HG03097 (cell line): ENCODE results near the gene DDX20.
A peak's percentile ranks its signal among the peaks of the same experiment; 100 is the strongest.

Experiments used
- ATAC-seq: cut with Tn5 transposase; IDR thresholded peaks from one replicate; pipeline ENCODE4 v1.9.1; 2021; ENCODE audit not compliant: unreplicated experiment, low FRiP score

DDX20 gene, protein sequence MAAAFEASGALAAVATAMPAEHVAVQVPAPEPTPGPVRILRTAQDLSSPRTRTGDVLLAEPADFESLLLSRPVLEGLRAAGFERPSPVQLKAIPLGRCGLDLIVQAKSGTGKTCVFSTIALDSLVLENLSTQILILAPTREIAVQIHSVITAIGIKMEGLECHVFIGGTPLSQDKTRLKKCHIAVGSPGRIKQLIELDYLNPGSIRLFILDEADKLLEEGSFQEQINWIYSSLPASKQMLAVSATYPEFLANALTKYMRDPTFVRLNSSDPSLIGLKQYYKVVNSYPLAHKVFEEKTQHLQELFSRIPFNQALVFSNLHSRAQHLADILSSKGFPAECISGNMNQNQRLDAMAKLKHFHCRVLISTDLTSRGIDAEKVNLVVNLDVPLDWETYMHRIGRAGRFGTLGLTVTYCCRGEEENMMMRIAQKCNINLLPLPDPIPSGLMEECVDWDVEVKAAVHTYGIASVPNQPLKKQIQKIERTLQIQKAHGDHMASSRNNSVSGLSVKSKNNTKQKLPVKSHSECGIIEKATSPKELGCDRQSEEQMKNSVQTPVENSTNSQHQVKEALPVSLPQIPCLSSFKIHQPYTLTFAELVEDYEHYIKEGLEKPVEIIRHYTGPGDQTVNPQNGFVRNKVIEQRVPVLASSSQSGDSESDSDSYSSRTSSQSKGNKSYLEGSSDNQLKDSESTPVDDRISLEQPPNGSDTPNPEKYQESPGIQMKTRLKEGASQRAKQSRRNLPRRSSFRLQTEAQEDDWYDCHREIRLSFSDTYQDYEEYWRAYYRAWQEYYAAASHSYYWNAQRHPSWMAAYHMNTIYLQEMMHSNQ

DNA sequence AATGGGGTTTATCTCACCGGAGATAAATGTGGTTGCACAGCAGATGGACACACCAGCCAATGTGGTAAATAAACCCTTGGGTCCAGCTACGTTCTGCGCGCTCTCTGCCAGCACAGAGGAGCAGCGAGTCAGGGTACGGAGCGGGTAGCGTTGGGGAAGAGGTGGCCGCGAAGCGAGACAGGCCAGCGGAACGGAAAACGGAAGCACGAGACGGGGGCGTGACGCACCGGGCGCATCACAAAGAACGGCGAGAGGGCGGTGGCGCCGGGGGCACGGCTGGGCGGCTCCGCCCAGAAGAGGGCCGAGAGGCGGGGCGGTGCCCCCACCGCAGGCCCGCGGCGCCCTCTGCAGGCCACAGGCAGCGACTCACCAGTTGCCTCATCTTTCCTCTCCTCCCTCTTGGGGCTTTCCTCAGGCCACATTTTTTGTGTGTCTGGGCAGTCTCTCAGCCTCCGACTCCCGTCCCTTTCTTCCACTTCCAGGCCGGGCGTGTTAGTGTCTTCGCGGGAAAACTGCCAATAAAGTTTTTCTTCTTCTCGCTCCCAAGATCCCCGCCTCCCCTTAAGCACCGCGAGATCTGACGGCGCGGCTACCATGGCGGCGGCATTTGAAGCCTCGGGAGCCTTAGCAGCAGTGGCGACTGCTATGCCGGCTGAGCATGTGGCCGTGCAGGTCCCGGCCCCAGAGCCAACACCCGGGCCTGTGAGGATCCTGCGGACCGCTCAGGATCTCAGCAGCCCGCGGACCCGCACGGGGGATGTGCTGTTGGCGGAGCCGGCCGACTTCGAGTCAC lies at the start of gene DDX20:
Gene DDX20 (plus strand): TSS at position 571 of the 793 bp plus-strand sequence. CDS start 24 bp downstream, at position 595.
- ATAC-seq = peak; percentile 86

DNA sequence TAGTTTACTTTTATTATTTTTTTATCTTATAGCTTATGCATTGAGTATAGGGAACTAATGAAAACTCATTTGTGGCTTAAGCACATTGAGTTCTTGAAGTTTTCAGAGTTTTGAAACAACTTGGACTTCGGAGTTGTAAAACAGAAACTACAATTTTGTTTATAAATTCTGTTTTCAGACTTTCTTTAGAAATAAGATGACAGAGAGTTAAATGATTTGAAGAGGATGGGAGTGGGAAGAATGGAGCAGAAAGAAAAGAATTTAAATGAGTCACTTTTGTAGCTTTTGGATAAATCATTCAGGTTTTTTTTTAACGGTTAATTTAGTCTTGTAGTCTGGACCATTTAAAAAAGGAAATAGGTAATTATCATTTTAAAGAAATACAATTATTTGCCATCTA lies 48.8 kb upstream of the DDX20 start:
- ATAC-seq = no peak

DNA sequence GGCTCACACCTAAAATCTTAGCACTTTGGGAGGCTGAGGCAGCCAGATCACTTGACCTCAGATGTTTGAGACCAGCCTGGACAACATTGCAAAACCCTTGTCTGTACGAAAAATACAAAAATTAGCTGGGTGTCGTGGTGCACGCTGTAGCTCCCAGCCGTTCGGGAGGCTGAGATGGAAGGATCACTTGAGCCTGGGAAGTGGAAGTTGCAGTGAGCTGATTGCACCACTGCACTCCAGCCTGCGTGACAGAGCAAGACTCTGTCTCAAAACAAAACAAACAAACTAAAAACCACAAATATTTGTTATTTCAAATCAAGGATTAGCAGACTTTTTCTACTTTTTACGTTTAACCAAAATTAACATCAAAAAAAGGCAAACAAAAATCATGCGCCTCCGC lies 47.8 kb upstream of the DDX20 start:
- no peak for ATAC-seq

DNA sequence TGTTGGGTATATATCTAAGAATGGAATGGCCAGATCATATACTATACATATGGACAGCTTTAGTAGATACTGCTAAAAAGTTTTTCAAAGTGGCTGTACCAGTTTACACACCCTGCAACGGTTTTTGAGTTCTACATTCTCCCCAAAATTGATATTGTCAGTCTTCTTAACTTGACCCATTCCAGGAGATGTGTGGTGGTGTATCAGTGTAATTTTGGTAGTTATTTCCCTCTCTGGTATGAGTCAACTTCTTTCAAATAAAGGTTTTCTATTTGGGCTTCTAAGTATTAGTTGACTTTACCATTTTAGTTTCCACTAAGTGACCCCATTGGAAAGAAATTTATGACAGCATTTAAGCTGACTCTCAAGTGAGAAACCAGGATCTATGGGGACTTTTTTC lies 45.7 kb upstream of the DDX20 start:
- ATAC-seq = no peak

DNA sequence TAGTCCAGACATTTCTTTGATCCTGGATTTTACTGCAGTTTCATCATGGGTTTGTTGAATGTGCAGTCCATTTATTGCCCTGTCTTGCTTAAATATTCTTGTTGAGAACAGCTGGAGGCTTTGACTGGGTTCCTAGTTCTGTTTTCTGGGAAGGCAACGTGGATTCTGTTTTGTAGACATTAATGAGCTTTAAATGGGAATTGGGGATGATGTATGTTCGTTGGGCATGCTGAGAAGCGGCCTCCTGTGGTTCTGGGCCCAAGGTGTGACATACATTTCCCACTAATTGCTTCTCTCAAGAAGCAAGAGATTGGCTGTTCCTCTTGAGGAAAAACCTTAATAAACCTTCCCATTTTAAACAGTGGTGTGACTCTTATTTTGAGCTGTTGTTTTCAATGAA lies 39.4 kb upstream of the DDX20 start:
- ATAC-seq = no peak

DNA sequence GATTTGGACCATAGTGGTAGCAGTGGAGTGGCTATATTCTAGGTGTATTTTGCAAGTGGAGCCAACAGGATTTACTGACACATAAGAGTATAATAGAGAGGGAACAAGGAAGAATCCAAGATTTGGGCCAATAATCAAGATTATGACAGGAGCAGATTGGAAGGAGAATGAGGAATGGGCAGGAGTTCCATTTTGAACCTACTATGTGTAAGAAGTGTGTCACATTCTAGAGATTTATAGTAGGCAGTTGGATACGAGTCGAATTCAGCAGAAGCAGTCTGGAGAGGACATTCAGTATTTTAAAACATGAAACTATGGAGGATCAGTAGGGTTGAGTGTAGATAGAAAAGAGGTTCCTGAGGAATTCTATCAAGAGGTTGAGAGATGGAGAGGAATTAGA lies 38.3 kb upstream of the DDX20 start:
- no peak for ATAC-seq

DNA sequence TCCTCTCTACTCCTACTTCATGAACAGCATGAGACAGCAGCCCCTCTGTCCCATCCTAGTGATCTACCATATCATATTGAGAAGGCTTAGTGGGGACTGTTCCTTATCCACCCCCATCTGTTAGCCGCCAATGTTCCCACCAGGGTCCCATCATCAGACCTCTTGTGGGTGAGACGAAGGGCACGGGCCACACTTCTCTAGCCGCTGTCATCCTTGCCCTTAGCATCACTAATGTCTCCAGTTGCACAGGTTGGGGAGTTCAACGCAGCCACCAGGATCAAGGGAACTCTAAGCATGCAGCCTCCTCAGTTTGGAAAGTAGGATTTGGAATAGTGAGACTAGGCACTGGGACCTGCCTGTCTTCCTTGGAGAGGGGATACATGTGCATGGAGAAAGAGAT lies 36.6 kb upstream of the DDX20 start:
- ATAC-seq = no peak

DNA sequence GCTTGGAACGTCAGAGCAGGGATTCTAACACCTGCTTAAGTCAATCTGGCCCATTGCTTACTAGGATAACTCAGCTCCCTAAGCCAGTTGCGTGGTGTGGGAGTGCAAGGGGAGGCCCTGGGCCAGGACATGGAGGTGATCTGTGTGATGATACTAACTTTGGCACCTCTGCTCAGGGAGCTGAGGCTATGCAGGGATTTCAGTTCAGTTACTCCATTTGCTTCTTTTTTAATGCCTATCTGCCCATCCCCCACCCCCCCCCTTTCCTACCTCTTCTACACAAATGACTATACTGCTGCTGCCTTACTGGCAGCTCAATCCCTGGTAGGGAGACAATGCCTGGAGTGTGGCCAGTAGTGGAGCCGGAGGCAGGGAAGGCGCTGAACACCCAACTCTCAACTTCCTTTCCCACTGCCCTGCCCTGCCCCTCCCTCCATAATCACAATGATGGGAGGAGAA lies 36.0 kb upstream of the DDX20 start:
- no peak for ATAC-seq

DNA sequence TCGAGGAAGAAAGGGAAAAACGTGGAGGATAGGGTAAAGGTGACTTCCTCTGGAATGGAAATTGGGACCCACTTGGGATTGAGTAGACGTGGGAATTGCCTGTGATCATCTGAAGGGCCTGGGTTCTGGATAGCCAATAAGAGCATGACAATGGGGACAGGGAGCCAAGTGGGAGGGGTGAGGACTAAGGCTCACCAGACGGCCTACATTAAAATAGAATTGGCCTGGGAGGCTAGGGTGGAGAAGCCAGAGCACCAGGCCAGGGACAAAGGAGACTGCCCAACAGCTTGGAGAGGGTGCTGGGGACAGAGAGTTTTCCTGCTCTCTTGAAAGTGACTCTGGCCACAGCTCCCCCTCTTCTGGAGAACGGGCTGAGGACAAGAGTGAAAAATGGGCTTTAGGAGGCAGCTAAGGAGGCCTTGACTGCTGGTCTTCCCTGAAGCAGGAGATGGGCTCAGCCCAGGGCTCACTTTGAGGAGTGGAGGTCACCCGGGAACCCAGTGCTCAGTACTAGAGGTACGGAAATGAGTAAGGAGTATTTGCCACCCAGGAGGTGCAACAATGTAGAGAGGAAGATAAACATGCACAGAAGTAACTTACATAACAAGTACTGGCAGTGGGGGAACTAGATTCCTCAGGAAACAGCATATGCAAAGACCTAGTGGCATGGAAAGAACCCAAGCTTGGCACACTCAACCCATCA lies 35.3 kb upstream of the DDX20 start:
- ATAC-seq = no peak

DNA sequence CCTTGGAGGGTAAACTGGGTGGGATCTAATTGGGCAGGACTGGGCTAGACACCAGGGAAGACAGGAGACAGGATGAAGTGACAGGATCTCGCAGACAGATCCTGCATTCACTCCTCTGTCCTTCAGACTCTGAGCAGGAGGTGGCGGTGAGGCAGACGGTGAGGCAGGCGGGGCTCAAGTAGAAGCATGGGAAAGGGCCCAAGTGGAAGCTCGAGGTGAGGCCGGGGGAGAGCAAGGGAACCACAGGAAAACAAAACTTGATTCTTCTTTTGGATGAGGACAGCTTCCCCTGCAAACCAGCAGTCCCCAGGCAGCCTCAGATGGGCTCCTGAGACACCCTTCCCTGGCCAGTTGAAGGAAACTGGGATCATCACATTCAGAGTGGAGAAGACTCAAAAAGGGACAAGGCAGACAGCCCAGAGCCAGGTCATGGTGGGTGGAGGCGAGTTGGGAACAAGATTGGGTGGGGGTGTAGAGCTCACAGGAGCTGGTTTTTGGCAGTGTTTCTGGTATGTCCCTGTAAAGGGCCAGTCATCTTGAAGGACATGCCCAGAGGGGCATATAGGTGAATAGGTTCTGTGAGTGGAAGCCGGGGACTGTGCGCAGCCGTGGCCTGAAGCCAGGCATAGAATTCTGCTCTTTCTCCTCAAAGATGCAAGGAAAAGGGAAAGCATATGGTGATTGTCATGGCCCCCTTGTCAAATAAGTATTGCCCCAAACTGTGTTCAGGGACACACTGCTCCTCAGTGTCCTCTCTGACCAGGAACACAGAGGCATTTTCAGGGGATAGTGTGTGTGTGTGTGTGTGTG lies 34.5 kb upstream of the DDX20 start:
- no peak for ATAC-seq

DNA sequence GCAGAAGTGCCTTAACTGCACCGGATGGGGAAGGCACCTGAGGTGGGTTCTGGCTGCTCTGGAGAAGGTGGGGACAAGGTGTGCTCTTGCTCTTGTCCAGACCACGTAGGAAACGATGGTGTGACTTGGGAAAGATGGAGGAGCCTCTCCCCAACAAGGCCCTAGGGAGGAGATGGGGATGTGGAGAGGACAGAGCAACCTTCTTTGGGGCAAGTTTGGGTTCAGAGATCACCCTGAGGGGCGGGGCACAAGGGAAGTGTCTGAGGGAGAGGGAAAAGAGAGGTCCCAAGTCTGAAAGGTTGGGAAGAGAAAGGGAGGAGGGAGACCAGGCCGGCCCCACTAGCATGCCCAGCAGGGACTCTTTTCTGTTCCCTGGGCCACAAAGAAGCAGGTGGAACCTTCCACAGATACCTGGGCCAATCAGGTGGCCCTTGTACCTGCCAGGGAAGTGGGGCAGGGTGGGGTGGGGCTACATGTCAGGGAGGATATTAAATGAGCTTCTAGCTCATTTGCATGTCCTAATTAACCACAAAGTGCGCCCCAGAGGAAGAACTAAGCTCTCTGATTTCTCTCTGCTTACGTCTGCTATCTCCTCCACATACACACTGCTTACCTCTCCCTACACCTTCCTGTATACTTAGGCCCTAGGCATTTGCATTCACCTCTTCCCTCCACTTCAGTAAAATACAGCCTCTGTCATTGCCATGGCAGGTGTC lies 32.5 kb upstream of the DDX20 start:
- no peak for ATAC-seq

DNA sequence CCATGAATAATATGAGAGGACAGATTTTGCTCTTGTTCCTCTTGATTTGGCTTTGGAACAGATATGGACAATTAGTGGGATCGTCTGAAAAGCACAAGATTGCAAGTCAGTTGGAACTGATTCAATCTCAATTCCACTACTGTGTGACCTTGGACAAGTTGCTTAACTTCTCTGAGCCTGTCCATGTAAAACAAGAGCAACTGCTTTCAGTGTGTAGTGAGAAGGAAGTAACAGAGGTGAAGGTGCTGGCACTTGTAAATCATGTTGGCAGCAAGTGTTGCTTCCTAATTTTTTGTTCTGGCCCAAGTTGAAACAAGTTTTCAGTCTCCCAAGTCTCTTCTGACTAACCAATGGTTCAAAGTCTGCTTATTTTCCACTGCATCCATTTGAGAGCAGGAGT lies 31.8 kb upstream of the DDX20 start:
- no peak for ATAC-seq

DNA sequence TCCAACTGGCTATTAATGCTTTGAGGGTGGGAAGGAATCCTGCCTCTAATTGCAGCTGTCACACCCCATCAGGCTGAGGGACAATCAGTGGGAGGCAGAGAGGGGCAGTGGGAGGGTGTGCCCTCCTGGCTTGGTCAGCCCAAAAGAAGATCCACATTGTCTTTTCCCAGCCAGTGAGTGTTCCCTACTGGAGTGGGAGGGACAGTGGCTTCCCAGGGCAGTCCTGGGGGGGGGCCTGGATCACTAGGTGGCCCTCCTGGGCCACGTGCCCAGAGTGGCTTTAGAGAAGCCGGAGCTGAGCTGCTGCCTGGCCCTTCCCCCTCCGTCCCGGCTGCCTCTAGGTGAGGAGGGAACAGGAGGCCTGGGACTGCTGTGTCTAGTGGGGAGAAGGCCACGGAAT lies 30.5 kb upstream of the DDX20 start:
- ATAC-seq = no peak

DNA sequence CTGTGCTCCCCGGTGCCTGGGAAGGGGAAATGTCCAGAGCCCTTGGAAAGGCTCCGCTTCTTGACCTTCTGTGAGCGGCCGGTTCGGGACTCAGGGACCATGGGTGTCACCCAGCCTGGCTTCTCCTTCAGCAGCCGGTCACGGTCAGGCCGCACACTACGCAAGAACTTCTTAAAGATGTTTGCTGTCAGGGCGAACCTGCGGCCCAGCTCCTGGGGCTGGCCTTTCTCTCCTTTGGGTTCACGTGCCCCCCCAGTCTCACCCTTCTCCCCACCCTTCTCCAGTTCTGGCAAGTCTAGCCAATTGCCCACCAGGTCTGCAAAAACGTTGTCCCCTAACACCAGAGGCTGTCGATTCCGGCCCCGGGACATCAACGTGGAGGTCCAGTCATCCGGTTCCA lies 28.6 kb upstream of the DDX20 start:
- no peak for ATAC-seq

DNA sequence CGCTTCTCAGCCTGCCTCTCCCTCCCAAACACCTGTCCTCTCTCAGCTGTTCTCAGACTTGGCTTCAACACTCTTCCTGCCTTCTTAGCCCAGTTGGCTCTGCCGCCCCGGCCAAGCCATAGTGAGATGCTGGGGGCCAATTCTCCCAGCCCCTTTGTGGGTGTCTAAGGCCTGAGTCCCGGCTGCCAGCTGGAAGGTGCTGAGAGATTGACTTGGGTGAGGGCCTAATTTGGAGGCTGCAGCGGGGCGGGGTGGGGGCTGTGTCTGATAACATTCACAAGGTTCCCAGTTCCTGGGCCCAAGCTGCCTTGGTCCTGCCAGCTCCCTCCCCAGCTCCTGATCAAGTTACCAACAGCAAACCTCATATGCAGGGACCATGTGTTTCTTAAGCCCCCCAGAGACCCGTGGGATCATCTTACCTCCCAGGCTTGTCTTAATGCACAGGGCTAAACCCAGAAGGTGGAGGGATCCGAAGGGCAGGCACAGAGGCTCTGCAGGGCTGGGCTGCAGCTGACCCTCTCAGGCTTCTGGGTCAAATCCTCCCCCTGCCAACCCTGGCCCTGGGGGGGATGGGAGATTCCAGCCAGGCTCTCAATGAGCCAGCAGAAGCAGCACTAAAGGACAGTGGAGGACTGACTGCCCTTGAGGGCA lies 26.3 kb upstream of the DDX20 start:
- no peak for ATAC-seq

DNA sequence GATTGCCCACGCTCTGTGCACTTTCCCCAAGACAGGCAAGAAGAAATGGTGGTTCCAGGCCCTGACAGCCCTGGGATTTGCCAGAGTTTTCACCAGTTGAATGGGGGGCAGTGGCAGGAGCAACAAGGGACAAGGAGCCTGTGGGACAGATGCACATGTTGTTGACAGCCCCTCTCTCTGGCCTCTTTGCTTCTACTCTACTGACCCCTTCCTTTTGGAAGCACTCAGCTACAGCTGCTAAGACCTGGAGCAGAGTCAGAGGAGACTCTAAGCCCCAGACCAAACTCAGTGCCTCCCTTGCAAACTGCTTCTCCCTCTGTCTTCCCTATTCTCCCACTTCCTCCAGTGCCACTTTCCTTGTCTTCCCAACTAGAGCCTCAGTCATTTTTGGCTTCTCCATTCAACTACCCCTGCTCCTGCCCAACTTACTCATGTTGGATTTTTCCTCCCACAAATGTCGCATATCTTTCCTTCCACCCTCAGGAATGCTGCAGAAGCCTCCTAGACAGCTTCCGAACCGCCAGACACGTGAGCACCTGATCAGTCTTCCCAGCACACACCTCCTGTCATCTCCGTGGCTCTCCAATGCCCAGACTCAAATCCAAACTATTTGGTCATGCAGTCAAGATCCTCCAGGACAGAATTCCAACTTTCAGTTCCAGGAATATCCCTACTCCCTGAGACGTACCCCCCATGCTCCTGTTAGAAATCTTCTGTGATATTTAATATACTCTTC lies 25.6 kb upstream of the DDX20 start:
- ATAC-seq = no peak

DNA sequence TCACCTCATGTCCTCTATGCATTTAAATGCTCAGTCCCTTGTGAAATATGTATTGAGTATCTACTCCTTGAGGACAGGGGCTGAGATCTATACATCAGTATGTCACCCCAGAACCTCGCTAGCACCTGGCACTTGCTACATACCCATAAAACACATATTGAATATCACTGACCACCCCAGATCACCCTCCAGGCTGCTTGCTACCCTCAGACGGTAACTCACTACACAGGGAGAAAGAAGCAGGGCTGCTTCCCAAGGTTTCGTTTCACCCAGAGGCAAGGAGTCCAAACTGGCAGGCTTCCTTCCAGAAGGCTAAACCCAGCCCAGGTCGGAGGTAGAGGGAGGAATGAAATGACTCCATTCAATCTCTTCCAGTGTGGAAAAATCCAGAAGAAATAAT lies 25.0 kb upstream of the DDX20 start:
- no peak for ATAC-seq

DNA sequence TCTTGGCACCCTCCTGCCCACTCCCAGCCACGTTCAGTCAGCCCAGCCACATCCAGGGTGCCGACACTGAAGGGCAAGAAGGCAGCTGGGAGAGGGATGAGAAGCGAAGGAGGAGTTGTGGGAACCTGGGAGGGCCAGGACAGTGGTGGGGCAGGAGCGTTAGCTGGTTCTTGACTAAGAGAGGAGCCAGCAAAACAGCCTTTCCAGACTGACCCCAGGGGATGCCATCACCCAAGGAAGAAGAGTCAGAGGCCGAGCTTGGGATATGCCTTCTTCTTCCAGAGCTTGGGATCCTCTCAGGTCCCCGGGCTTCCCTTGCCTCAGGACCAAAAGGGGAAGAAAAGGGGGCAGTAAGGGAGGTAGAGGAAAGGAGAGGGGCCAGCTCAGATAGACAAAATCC lies 23.7 kb upstream of the DDX20 start:
- ATAC-seq = no peak
